Panc1 (cell line): ENCODE data around the gene ALDH4A1. TPM values are rescaled to one million over a fixed set of nuclear protein-coding genes. Genes with fewer than 3 reads are reported as not detected.

Experiments
- ATAC-seq: fragments of 200-7000 bp; cut with Tn5 transposase; 2 replicates; pipeline ENCODE4 v1.9.1; 2020; ENCODE audit warnings: mild to moderate bottlenecking, moderate library complexity
- BruUV-seq: library from RNA; stranded (reverse); fragments of 400-500 nt; replicated peaks from 2 replicates; lab custom pipeline; 2021; lab: Mats Ljungman, UMichigan
- CTCF ChIA-PET: fragments of 300-600 bp; sonication (Branson Sonifier 250); formaldehyde crosslinking; loops from one replicate; lab custom pipeline; 2022; ENCODE audit warnings: antibody characterized with exemption; lab: Charles Lee
- POLR2A ChIA-PET: fragments of 300-600 bp; sonication (Branson Sonifier 250); formaldehyde crosslinking; loops from one replicate; lab custom pipeline; 2022; ENCODE audit warnings: antibody characterized with exemption; lab: Charles Lee
- DNase-seq: peaks from one replicate; pipeline ENCODE4 v3.0.0-alpha.2; 2010; ENCODE audit warnings: low read depth, low spot score
- H3K27ac ChIP-seq: 2 replicates; pipeline ENCODE4 v1.5.1; 2011; ENCODE audit warnings: mild to moderate bottlenecking, low read length, inconsistent platforms
- H3K27me3 ChIP-seq: fragments of 200-500 bp; sonication (Bioruptor generic); 2 replicates; pipeline ENCODE4 v1.6.0; 2014; ENCODE audit warnings: low read length, inconsistent platforms; ENCODE audit not compliant: control insufficient read depth, insufficient read depth
- H3K36me3 ChIP-seq: fragments of 200-500 bp; sonication (Bioruptor generic); 2 replicates; pipeline ENCODE4 v1.5.1; 2014; ENCODE audit warnings: inconsistent platforms, mild to moderate bottlenecking, low read length, moderate library complexity; ENCODE audit not compliant: control insufficient read depth, insufficient read depth
- H3K4me1 ChIP-seq: 2 replicates; pipeline ENCODE4 v1.5.1; 2011; ENCODE audit warnings: inconsistent platforms, mild to moderate bottlenecking, low read length, moderate library complexity; ENCODE audit not compliant: control insufficient read depth, insufficient read depth
- H3K4me3 ChIP-seq, 2 experiments: 2 replicates each; pipeline ENCODE4 v1.5.1; 2011 to 2012; ENCODE audit warnings: low read depth in 2 of 2, low read length in 2 of 2, mild to moderate bottlenecking in 2 of 2, inconsistent platforms in 1 of 2, moderate library complexity in 1 of 2
- H3K9me3 ChIP-seq: fragments of 200-500 bp; sonication (Bioruptor generic); 2 replicates; pipeline ENCODE4 v1.5.1; 2014; ENCODE audit warnings: low read depth, mild to moderate bottlenecking, inconsistent platforms, low read length, moderate library complexity; ENCODE audit not compliant: control insufficient read depth, insufficient read depth
- POLR2AphosphoS5 ChIP-seq: IDR thresholded peaks from 2 replicates; pipeline ENCODE4 v1.6.1; 2012; ENCODE audit warnings: mild to moderate bottlenecking, low read depth, low read length, moderate library complexity
- SIN3A ChIP-seq: IDR thresholded peaks from 2 replicates; pipeline ENCODE4 v1.6.1; 2012; ENCODE audit warnings: low read depth, mild to moderate bottlenecking, low read length, moderate library complexity, borderline replicate concordance; ENCODE audit not compliant: insufficient read depth
- TCF7L2 ChIP-seq: IDR thresholded peaks from 2 replicates; pipeline ENCODE4 v1.6.1; 2011; ENCODE audit warnings: mild to moderate bottlenecking, low read depth, low read length, inconsistent platforms
- in situ Hi-C: cut with HindIII; loops from 2 replicates; pipeline ENCODE4 v1.10.0; 2016; ENCODE audit warnings: low sequenced_read_pairs, low pct_unique_long_range_greater_than_20kb
- intact Hi-C: fragments of 100-400 bp; cut with micrococcal nuclease; formaldehyde crosslinking; loops from one replicate; pipeline ENCODE4 v1.10.0; 2022; ENCODE audit not compliant: unreplicated experiment
- total RNA-seq: library from RNA; stranded (reverse); gene quantifications from one replicate; pipeline ENCODE4 v1.2.1, GENCODE V29; 2021; ENCODE audit not compliant: unreplicated experiment
- TF ChIP-seq, protein P1 (sequence below), 2 experiments: IDR thresholded peaks; 2 replicates each; pipeline ENCODE4 v1.6.1; 2011 to 2012; ENCODE audit warnings: low read depth in 2 of 2, control low read depth in 1 of 2, low read length in 1 of 2, mild to moderate bottlenecking in 1 of 2, moderate library complexity in 1 of 2; ENCODE audit not compliant: insufficient read depth in 1 of 2
- TF ChIP-seq, protein P2 (sequence below): fragments of 450-650 bp; IDR thresholded peaks from 2 replicates; pipeline ENCODE4 v1.5.1; 2017; ENCODE audit warnings: mild to moderate bottlenecking

ALDH4A1 gene
- total RNA-seq, 1 experiment from 2014 or later, result 21.7 TPM

DNA sequence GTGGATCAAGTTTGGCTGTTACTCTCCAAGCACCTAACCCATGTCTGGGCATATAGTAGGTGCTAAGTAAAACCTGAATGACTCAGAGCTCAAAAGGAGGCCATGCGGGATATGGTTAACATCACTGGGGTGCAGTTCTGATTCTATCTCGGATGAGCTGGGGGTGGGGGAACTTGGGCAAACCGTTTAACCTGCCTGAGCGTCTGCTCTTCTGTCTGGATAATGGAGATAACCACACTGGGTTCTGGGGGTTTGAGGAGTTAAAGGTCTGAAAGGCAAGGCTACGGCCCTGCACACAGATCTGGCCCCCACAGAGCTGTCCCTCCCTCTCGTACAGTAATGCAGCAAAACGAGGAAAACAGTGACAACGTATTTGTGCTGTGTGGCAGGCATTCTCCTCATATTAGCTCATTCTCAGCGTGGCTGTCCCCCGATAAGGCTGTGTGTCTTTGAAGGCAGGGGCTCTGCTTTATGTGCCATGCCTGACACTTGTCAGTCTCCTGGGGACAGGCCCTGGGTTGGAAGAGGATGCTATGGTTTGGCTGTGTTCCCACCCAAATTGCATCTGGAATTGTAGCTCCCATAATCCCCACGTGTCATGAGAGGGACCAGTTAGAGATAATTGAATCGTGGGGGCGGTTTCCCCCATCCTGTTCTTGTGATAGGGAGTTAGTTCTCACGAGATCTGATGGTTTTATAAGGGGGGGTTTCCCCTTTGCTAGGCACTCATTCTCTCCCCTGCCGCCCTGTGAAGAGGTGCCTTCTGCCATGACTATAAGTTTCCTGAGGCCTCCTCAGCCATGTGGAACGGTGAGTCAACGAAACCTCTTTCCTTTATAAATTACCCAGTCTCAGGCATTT, 6.8 kb upstream of the ALDH4A1 start:
- DNase-seq (no peak), ATAC-seq (no peak)
- POLR2A ChIA-PET, result interaction anchor here (0.6 kb wide), 1 partner anchor 117 kb away, joined by 5 read pairs; no protein-coding TSS in a partner anchor

DNA sequence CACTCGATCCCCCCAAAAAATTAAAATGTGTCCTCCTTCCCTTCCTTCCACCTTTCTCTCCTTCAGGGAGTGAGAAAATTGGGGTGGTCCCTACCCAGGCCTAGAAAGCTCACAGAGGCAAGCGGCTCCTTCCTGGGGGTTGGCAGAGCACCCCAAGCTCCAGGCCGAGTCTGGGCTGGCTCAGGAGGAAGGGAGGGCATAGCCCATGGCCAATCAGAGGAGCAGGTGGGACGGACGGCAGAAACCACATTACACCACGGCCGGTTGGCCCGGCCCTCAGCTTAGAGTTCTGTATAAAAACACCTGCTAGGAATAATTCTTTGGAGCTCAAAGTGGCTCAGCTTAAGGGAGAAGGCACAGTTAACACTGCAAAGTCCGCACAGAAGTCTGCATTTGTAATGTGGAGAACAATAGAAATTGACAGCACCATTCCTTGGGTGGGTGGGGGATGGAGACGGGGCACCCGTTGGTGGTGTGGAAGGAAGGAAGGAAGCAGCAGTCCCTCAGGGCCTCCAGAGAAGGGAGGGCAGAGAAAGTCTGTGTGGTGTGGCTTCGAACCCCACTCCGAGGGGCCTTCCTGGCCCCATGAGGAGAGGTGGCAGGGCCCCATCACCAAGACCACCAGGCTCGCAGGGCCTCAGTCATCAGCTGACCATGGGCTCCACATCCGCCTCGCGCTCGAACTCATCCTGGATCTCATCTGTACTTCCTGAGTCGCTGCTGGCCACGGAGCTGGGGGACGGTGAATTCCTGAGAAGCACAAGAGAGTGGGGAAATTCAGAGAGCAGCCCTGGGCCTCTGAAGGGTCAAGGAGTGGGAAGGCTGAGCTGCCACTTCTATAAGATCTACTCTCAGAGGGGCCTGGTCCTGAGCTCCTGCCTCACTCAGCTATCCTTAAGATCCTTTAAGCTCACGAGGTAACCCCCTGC, 5.8 kb upstream of the ALDH4A1 start:
- intact Hi-C loops, result loop anchor here (10.0 kb wide), 1 partner anchor 187 kb away; no protein-coding TSS in a partner anchor
- no peaks in the 10 kb centered on the region for H3K27me3 ChIP-seq
- peaks cover 5% of the 10 kb centered on the region for H3K36me3 ChIP-seq
- ATAC-seq (0 out of 2 replicates have a peak, but pooled peaks have one; percentile 6), DNase-seq (no peak)
- H3K27ac ChIP-seq, result peak overlapping the region; percentile 75
- POLR2A ChIA-PET, result interaction anchor here (0.6 kb wide), 2 partner anchors 111 to 118 kb away, joined by 4 to 5 read pairs; no protein-coding TSS in a partner anchor
- no peak overlapping the region for H3K4me3 ChIP-seq
- CTCF ChIA-PET, result interaction anchor here (0.6 to 1.1 kb wide), 2 partner anchors 14 to 165 kb away, joined by 3 read pairs; no protein-coding TSS in a partner anchor
- BruUV-seq, result no TSS peak
- H3K4me1 ChIP-seq, result peaks cover 35% of the 10 kb centered on the region
- in situ Hi-C loops, result no loop called here
- no peaks in the 10 kb centered on the region for H3K9me3 ChIP-seq
- no peak for TF ChIP-seq SIN3A
- no peak for TF ChIP-seq POLR2AphosphoS5
- TF ChIP-seq, protein P1, sequence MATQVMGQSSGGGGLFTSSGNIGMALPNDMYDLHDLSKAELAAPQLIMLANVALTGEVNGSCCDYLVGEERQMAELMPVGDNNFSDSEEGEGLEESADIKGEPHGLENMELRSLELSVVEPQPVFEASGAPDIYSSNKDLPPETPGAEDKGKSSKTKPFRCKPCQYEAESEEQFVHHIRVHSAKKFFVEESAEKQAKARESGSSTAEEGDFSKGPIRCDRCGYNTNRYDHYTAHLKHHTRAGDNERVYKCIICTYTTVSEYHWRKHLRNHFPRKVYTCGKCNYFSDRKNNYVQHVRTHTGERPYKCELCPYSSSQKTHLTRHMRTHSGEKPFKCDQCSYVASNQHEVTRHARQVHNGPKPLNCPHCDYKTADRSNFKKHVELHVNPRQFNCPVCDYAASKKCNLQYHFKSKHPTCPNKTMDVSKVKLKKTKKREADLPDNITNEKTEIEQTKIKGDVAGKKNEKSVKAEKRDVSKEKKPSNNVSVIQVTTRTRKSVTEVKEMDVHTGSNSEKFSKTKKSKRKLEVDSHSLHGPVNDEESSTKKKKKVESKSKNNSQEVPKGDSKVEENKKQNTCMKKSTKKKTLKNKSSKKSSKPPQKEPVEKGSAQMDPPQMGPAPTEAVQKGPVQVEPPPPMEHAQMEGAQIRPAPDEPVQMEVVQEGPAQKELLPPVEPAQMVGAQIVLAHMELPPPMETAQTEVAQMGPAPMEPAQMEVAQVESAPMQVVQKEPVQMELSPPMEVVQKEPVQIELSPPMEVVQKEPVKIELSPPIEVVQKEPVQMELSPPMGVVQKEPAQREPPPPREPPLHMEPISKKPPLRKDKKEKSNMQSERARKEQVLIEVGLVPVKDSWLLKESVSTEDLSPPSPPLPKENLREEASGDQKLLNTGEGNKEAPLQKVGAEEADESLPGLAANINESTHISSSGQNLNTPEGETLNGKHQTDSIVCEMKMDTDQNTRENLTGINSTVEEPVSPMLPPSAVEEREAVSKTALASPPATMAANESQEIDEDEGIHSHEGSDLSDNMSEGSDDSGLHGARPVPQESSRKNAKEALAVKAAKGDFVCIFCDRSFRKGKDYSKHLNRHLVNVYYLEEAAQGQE (IDR thresholded peaks at IDR 0.05; ENCODE audit: insufficient read depth in 1 of 2, low read depth in 2 of 2, low read length in 1 of 2), result no peak
- TF ChIP-seq, protein P2, sequence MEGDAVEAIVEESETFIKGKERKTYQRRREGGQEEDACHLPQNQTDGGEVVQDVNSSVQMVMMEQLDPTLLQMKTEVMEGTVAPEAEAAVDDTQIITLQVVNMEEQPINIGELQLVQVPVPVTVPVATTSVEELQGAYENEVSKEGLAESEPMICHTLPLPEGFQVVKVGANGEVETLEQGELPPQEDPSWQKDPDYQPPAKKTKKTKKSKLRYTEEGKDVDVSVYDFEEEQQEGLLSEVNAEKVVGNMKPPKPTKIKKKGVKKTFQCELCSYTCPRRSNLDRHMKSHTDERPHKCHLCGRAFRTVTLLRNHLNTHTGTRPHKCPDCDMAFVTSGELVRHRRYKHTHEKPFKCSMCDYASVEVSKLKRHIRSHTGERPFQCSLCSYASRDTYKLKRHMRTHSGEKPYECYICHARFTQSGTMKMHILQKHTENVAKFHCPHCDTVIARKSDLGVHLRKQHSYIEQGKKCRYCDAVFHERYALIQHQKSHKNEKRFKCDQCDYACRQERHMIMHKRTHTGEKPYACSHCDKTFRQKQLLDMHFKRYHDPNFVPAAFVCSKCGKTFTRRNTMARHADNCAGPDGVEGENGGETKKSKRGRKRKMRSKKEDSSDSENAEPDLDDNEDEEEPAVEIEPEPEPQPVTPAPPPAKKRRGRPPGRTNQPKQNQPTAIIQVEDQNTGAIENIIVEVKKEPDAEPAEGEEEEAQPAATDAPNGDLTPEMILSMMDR, result no peak
- no peak for TF ChIP-seq TCF7L2

More for the DNA sequence above, 6.8 kb upstream of the ALDH4A1 start:
- peak overlapping the region; percentile 41; the same call in 1 of the 2 replicates for H3K27ac ChIP-seq
- in situ Hi-C loops (no loop called here), intact Hi-C loops (loop anchor here (10.0 kb wide), 1 partner anchor 186 kb away; no protein-coding TSS in a partner anchor)
- H3K36me3 ChIP-seq, result peaks cover 5% of the 10 kb centered on the region
- no TSS peak for BruUV-seq
- no peak overlapping the region for H3K4me3 ChIP-seq
- H3K27me3 ChIP-seq, result no peaks in the 10 kb centered on the region
- no peaks in the 10 kb centered on the region for H3K9me3 ChIP-seq
- CTCF ChIA-PET, result interaction anchor here (0.6 kb wide), 1 partner anchor 164 kb away, joined by 3 read pairs; no protein-coding TSS in a partner anchor
- H3K4me1 ChIP-seq, result peaks cover 33% of the 10 kb centered on the region
- TF ChIP-seq SIN3A, result no peak
- TF ChIP-seq, protein P1 (IDR thresholded peaks at IDR 0.05; ENCODE audit: insufficient read depth in 1 of 2, low read depth in 2 of 2, low read length in 1 of 2), result no peak
- TF ChIP-seq, protein P2, result no peak
- no peak for TF ChIP-seq POLR2AphosphoS5
- TF ChIP-seq TCF7L2, result no peak
